ENCODE data around the gene DNM1L. TPM values are rescaled to one million over a fixed set of nuclear protein-coding genes. Genes with fewer than 3 reads are reported as not detected.

Gene DNM1L
- total and polyA plus RNA-seq, 10 of the 15 experiments (the other 5 are each of a cell fraction or from before 2014, with no cell fraction given) = 23.1 to 201 (median 63.9) TPM

DNA sequence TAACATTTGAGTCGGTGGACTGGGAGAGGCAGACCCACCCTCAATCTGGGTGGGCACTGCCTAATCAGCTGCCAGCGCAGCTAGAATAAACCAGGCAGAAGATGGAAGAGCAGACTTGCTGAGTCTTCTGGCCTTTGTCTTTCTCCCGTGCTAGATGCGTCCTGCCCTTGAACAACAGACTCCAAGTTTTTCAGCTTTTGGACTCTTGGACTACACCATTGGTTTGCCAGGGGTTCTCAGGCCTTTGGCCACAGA lies 27.2 kb upstream of the DNM1L start:
- TF ChIP-seq POU2F2 (IDR thresholded peaks at IDR 0.05; ENCODE audit: borderline replicate concordance, low read depth, low read length) (no peak), CHD2 (IDR thresholded peaks at IDR 0.05; ENCODE audit: borderline replicate concordance, low read depth, low read length) (no peak), MXI1 (IDR thresholded peaks at IDR 0.05; ENCODE audit: low read depth, low read length) (no peak), POLR2AphosphoS2 (IDR thresholded peaks at IDR 0.05; ENCODE audit: low read depth, low read length) (no peak), CREB1 (IDR thresholded peaks at IDR 0.05; ENCODE audit: low read depth) (no peak), SPI1 (IDR thresholded peaks at IDR 0.05; ENCODE audit: borderline replicate concordance, insufficient read depth, low read depth, low read length) (no peak), ZSCAN29 (IDR thresholded peaks at IDR 0.05) (no peak)
- TF ChIP-seq, protein P1, sequence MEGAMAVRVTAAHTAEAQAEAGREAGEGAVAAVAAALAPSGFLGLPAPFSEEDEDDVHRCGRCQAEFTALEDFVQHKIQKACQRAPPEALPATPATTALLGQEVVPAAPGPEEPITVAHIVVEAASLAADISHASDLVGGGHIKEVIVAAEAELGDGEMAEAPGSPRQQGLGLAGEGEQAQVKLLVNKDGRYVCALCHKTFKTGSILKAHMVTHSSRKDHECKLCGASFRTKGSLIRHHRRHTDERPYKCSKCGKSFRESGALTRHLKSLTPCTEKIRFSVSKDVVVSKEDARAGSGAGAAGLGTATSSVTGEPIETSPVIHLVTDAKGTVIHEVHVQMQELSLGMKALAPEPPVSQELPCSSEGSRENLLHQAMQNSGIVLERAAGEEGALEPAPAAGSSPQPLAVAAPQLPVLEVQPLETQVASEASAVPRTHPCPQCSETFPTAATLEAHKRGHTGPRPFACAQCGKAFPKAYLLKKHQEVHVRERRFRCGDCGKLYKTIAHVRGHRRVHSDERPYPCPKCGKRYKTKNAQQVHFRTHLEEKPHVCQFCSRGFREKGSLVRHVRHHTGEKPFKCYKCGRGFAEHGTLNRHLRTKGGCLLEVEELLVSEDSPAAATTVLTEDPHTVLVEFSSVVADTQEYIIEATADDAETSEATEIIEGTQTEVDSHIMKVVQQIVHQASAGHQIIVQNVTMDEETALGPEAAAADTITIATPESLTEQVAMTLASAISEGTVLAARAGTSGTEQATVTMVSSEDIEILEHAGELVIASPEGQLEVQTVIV (IDR thresholded peaks at IDR 0.05; ENCODE audit: borderline replicate concordance, partially characterized antibody) = no peak
- TF ChIP-seq, protein P2, sequence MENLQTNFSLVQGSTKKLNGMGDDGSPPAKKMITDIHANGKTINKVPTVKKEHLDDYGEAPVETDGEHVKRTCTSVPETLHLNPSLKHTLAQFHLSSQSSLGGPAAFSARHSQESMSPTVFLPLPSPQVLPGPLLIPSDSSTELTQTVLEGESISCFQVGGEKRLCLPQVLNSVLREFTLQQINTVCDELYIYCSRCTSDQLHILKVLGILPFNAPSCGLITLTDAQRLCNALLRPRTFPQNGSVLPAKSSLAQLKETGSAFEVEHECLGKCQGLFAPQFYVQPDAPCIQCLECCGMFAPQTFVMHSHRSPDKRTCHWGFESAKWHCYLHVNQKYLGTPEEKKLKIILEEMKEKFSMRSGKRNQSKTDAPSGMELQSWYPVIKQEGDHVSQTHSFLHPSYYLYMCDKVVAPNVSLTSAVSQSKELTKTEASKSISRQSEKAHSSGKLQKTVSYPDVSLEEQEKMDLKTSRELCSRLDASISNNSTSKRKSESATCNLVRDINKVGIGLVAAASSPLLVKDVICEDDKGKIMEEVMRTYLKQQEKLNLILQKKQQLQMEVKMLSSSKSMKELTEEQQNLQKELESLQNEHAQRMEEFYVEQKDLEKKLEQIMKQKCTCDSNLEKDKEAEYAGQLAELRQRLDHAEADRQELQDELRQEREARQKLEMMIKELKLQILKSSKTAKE (IDR thresholded peaks at IDR 0.05; ENCODE audit: low read depth, poor library complexity, severe bottlenecking) = no peak
- TF ChIP-seq, protein P3, sequence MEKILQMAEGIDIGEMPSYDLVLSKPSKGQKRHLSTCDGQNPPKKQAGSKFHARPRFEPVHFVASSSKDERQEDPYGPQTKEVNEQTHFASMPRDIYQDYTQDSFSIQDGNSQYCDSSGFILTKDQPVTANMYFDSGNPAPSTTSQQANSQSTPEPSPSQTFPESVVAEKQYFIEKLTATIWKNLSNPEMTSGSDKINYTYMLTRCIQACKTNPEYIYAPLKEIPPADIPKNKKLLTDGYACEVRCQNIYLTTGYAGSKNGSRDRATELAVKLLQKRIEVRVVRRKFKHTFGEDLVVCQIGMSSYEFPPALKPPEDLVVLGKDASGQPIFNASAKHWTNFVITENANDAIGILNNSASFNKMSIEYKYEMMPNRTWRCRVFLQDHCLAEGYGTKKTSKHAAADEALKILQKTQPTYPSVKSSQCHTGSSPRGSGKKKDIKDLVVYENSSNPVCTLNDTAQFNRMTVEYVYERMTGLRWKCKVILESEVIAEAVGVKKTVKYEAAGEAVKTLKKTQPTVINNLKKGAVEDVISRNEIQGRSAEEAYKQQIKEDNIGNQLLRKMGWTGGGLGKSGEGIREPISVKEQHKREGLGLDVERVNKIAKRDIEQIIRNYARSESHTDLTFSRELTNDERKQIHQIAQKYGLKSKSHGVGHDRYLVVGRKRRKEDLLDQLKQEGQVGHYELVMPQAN (conservative IDR thresholded peaks at IDR 0.05) = no peak
- TF ChIP-seq, protein P4, sequence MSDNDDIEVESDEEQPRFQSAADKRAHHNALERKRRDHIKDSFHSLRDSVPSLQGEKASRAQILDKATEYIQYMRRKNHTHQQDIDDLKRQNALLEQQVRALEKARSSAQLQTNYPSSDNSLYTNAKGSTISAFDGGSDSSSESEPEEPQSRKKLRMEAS (IDR thresholded peaks at IDR 0.05; ENCODE audit: low read depth, low read length) = no peak
- TF ChIP-seq, protein P5, sequence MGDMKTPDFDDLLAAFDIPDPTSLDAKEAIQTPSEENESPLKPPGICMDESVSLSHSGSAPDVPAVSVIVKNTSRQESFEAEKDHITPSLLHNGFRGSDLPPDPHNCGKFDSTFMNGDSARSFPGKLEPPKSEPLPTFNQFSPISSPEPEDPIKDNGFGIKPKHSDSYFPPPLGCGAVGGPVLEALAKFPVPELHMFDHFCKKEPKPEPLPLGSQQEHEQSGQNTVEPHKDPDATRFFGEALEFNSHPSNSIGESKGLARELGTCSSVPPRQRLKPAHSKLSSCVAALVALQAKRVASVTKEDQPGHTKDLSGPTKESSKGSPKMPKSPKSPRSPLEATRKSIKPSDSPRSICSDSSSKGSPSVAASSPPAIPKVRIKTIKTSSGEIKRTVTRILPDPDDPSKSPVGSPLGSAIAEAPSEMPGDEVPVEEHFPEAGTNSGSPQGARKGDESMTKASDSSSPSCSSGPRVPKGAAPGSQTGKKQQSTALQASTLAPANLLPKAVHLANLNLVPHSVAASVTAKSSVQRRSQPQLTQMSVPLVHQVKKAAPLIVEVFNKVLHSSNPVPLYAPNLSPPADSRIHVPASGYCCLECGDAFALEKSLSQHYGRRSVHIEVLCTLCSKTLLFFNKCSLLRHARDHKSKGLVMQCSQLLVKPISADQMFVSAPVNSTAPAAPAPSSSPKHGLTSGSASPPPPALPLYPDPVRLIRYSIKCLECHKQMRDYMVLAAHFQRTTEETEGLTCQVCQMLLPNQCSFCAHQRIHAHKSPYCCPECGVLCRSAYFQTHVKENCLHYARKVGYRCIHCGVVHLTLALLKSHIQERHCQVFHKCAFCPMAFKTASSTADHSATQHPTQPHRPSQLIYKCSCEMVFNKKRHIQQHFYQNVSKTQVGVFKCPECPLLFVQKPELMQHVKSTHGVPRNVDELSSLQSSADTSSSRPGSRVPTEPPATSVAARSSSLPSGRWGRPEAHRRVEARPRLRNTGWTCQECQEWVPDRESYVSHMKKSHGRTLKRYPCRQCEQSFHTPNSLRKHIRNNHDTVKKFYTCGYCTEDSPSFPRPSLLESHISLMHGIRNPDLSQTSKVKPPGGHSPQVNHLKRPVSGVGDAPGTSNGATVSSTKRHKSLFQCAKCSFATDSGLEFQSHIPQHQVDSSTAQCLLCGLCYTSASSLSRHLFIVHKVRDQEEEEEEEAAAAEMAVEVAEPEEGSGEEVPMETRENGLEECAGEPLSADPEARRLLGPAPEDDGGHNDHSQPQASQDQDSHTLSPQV (IDR thresholded peaks at IDR 0.05) = no peak
- intact Hi-C loops (cut with micrococcal nuclease; ENCODE audit: unreplicated experiment) = no loop called here
- Histone ChIP-seq H3K4me3 (no peak overlapping the region), H3K36me3 (ENCODE audit: control insufficient read depth in 2 of 2, insufficient read depth in 2 of 2, low read length in 1 of 2) (no peaks in the 10 kb centered on the region), H3K9me3 (replicated peaks; ENCODE audit: control insufficient read depth, insufficient read depth, low read length) (no peaks in the 10 kb centered on the region), H3K4me2 (ENCODE audit: control insufficient read depth, insufficient read depth) (no peak overlapping the region), H4K20me1 (ENCODE audit: control insufficient read depth, insufficient read depth) (no peaks in the 10 kb centered on the region), H3K27ac (ENCODE audit: control insufficient read depth, insufficient read depth) (no peak overlapping the region), H3K27me3 (replicated peaks in 1 of 2; ENCODE audit: control insufficient read depth in 2 of 2, insufficient read depth in 2 of 2, low read length in 1 of 2) (no peaks in the 10 kb centered on the region), H3K9ac (ENCODE audit: control insufficient read depth, insufficient read depth, low read length) (no peak overlapping the region), H2AFZ (ENCODE audit: control insufficient read depth, low read depth, low read length) (no peak overlapping the region), H3K79me2 (ENCODE audit: control insufficient read depth, insufficient read depth, low read length) (no peaks in the 10 kb centered on the region), H3K4me1 (ENCODE audit: control insufficient read depth, insufficient read depth, low read length) (no peaks in the 10 kb centered on the region)
- DNase-seq (ENCODE audit: low read depth, low spot score) (no peak), FAIRE-seq (no peak), ATAC-seq (no peak)
- no TSS peak for BruUV-seq (replicated peaks)
- WGBS (ENCODE audit: insufficient coverage, insufficient replicate concordance, low lambda C conversion rate, missing lambda C conversion rate) = 82% methylated on average over 4 of the region's 4 CpGs
- SMC1A ChIA-PET (ENCODE audit: uncharacterized antibody, unreplicated experiment) = interaction anchor here (0.7 to 0.9 kb wide), 2 partner anchors 119 to 196 kb away, joined by 3 read pairs; no protein-coding TSS in a partner anchor
- RAD21 ChIA-PET (ENCODE audit: unreplicated experiment) = no interaction called here
- POLR2A ChIA-PET = no interaction called here
- in situ Hi-C loops (cut with MboI) = no loop called here
- CTCF ChIA-PET = no interaction called here

Data from GM12878 (cell line).